T1000 (cell line): ENCODE measurements around the gene SRPK3.
"Not testable (repeated sequence)": the region's sequence is repeated elsewhere in the genome, so short reads cannot be mapped to it uniquely, and the experiment has no call there.

Experiments
- DNase-seq: peaks from one replicate; lab custom pipeline; 2025; ENCODE audit warnings: mixed read lengths; lab: John Stamatoyannopoulos, UW

The SRPK3 gene

DNA sequence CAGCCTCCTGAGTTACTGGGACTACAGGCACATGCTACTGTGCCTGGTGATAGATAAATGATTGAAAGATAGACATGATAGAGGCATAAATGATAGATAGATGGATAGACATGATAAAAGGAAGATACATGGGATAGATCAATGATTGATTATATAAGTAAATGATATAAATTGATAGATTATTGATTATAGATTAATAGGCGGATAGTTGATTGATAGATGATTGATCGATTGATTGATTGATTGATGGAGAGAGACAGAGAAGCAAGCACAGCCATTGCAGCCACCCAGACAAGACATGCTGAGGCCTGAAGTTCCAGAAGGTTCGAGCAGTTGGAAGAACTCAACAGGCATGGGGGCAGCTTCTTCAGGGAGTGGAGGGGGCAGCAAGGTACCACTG, 34.5 kb upstream of the SRPK3 start:
- no peak for DNase-seq

GRCh38 chrX:153746991-153747390, 33.9 kb upstream of the SRPK3 start:
- DNase-seq, result not testable (repeated sequence)

GRCh38 chrX:153749017-153749416, 31.8 kb upstream of the SRPK3 start:
- DNase-seq, result not testable (repeated sequence)

DNA sequence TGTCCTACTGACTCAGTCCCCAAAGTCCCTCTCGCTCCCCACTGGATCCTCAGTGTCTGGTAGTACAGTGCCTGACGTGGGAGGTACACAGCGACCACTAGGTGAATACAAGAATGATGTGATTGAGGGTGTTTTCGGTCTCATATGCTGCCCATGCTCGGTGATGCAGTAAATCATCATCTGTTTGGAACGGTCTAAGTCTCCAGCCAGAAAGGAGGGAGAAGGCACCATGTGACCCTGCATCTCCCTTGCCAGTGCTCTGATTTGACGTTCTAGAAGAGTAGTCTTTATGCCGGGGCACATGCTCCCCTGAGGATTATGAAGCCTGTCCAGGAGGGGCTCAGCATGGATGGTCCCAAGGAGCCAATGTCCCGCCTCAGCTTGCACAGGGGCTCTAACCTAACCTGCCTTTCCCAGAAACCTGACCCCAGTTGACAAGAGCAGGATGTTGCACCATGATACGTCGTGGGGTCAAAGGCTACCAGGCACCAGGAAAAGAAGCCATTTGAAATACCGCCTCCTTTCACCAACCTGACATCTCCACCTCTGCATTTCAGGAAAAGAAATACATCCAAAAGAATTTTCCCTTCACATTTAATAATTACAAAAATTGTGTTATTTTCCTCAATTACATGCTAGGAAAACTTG, 30.6 kb upstream of the SRPK3 start:
- no peak for DNase-seq

- no peak for DNase-seq
These were observed 25.7 kb upstream of the SRPK3 start for GRCh38 chrX:153755136-153755535.

DNA sequence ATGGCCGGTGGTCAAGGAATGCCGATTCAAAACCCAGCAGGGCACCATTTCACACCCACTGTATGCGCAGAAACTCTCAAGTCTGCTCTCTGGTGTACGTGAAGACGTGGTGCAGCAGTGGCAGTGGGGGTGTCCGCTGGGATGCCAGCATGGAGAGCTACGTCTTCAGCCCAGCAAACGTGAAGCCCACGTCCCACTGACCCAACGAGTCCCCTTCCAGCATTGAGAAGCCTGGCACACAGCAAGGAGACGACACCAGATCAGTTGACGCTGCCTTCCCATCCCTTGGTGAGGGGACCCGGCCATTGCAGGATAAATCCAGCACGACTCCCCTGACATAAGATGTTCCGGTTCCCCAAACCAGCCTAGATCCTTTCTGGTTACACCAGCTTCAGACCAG, 19.0 kb upstream of the SRPK3 start:
- no peak for DNase-seq

DNA sequence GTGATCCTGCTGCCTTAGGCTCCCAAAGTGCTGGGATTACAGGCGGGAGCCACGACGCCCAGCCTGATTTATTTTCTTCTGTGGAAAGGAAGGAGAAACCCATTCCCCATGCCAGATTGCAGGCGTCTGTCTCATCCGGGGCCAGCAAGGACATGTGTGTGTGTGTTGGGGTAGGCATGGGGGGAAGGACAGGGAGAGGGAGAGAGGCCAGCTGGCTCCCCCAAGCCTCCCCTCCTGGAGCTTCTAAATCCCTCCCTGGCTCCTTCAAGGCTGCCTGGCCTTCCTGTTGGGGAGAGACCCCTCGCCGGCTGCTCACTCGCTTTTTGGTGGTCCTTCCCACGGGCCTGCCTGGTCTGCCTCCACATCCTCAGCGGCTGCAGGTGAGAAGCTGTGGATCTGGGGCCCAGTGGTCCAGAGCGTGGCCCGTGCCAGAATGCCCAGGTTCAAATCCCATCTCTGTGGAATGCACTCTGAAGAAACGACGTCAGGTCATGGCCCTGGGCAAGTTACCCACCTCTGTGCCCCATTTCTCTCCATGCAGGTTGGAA, 18.1 kb upstream of the SRPK3 start:
- no peak for DNase-seq

GRCh38 chrX:153763298-153763932, 17.4 kb upstream of the SRPK3 start:
- DNase-seq, result no peak

DNA sequence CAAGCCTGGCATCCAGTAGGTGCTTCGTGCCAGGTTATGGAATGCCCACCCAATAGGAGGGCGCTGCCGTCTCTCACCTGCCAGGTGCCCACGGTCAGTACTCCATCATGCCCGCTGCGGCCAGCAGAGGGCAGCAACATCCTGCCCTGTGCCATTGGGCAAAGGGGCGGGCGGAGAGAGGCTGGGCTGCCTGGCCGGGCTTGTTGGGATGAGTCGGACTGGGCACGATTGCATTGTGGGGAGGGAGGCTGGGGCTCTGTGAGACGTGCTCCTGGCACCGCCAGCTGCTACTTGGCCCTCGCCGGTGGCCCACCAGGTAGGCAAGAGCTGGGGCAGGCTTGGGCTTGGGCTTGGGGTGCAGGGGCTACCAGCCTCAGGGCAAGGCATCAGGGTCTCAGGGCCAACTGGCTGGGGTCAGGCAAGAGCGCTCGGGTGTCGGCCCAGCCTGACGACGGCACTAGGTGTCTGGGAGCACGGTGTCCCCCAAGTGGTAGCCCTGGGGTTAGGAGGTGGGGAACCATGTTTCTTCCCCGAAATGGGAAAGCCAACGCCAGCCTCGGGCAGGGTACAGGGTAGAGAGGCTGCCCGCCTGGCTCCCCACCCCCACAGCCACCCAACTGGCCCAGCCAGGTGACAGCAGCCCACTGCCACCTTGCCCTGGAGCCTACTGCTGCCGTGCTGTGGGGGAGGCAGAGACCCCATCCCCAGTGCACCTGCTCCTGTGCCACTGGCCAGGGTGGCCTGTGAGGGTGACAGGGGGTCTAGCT, 16.7 kb upstream of the SRPK3 start, which contains the start of gene PLXNB3:
Gene PLXNB3, plus strand, starts transcription at position 261 of the 767 bp plus-strand sequence. CDS start 1,287 bp downstream, outside the sequence.
- DNase-seq, result peak; percentile 26

GRCh38 chrX:153764786-153765137, 16.1 kb upstream of the SRPK3 start:
- no peak for DNase-seq

DNA sequence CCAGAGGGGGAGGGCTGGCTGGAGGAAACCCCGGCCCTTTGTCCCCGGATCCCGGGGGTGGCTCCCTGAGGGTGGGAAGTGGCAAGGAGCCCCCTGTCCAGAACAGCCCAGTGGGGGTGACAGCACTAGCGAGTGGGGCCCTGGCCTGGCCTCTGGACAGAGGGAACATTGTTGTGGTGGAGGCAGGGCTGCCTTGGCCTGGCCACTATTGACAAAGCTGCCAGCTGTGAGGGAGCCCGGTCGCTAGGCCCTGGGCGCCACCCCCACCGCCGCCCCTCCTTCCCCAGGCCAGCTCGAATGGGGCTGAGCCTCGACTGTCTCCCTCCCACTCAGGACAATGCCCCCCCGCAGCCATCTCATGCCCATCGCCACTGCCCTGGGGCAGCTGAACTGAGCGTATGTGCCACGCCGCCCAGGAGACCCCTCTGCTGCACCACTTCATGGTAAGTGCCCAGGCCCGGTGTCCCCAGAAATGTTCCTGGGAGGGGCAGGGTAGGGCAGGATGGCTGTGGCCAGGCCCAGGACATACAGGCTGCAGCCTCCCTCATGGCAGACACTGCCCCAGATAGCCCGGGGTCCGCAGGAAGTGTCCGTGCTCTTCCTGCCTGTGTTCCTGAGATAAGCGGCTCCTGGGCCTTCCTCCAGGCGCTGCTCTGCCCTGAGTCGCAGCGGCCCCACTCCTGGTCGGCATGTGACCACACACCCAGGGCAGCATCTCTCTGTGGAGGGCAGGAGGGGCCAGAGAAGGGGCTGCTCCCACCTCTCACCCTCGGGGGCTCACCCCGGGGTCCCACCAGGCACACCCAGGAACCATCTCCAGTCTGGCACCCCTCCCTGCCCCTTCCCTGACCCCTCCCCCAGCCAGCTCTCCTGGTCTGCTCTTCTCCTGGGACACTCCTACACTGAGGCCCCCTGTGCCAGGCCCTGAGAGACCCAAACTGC, 15.4 kb upstream of the SRPK3 start:
- DNase-seq, result no peak

- no peak for DNase-seq
These were observed 14.6 kb upstream of the SRPK3 start for GRCh38 chrX:153766098-153766817.

DNA sequence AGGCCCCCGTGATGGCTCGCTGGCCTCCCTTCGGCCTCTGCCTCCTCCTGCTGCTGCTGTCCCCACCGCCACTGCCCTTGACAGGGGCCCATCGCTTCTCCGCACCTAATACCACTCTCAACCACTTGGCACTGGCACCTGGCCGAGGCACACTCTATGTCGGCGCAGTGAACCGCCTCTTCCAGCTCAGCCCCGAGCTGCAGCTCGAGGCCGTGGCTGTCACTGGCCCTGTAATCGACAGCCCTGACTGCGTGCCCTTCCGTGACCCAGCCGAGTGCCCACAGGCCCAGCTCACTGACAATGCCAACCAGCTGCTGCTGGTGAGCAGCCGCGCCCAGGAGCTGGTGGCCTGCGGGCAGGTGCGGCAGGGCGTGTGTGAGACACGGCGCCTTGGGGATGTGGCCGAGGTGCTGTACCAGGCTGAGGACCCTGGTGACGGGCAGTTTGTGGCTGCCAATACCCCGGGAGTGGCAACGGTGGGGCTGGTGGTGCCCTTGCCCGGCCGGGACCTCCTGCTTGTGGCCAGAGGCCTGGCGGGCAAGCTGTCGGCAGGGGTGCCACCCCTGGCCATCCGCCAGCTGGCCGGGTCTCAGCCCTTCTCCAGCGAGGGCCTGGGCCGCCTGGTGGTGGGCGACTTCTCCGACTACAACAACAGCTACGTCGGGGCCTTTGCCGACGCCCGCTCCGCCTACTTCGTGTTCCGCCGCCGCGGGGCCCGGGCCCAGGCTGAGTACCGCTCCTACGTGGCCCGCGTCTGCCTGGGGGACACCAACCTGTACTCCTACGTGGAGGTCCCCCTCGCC, 13.8 kb upstream of the SRPK3 start:
- no peak for DNase-seq

GRCh38 chrX:153767674-153768055, 13.2 kb upstream of the SRPK3 start:
- no peak for DNase-seq

DNA sequence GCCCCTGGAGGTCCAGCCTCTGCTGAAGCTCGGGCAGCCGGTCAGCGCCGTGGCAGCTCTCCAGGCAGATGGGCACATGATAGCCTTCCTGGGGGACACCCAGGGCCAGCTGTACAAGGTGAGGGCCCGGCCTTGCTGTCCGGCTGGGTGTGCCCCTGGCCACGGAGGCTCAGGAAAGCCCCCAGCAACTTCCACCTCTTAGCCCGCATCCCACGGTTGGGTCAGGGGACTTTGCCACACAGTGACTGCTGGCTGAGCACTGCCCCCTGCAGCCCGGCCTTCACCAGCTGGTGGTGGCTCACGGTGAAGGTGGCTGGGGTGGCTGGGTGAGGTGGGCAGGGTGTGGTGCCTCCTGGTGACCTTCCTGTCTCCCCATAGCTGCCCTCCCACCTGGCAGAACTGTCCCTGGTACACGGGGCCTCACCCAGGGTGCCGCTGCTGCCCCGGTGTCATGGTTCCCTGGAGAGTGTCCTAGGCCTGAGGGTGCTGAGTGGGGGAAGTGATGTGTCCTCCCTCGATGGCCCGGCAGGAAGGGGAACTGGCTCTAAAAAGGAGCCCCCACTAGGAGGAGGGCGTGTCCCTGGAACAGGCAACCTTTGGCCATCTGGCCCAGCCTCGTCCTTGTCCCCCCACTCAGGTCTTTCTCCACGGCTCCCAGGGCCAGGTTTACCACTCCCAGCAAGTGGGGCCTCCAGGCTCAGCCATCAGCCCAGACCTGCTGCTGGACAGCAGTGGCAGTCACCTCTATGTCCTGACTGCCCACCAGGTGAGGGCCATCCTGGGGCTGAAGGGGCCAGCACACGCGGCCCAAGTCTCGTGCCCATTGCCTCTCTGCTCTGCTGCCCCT, 12.3 kb upstream of the SRPK3 start:
- DNase-seq, result no peak

- no peak for DNase-seq
These were observed 11.5 kb upstream of the SRPK3 start for GRCh38 chrX:153769158-153769864.

DNA sequence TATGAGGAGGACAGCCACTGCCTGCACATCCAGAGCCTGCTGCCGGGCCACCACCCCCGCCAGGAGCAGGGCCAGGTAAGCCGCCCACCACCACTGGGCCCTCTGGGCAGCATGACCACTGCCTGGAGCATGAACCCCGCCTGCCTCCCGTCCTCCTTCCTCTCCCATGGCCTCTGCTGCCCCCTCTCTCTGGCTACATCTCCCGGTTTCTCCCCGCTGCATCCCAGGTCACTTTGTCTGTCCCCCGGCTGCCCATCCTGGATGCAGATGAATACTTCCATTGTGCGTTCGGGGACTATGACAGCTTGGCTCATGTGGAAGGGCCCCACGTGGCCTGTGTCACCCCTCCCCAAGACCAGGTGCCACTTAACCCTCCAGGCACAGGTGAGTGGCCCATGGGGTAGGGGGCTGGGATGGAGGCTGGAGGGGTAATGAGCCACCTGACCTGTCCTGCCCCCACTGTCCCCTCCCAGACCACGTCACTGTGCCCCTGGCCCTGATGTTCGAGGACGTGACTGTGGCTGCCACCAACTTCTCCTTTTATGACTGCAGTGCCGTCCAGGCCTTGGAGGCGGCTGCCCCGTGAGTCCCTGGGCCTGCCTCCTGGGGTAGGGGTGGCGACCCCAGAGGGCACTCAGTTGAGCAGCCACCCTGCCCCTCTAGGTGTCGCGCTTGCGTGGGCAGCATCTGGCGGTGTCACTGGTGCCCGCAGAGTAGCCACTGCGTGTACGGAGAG, 10.8 kb upstream of the SRPK3 start:
- DNase-seq, result no peak
